Neural progenitor cell (in vitro differentiated cells): ENCODE data around the gene GLYATL1. TPM values are rescaled to one million over a fixed set of nuclear protein-coding genes. Genes with fewer than 3 reads are reported as not detected.

ENCODE experiments used
- DNase-seq: peaks from one replicate; pipeline ENCODE4 v3.0.0-alpha.2; 2016; ENCODE audit warnings: low spot score
- H2AFZ ChIP-seq: fragments of 200-600 bp; sonication (generic); replicated peaks from 2 replicates; pipeline ENCODE4 v1.6.1; 2016; ENCODE audit warnings: antibody characterized with exemption
- H3F3A ChIP-seq: fragments of 200-600 bp; sonication (generic); 2 replicates; pipeline ENCODE4 v1.6.1; 2016; ENCODE audit warnings: antibody characterized with exemption, low read depth
- H3K27ac ChIP-seq: fragments of 200-600 bp; sonication (generic); 2 replicates; pipeline ENCODE4 v1.5.1; 2016; ENCODE audit warnings: mild to moderate bottlenecking
- H3K27me3 ChIP-seq: fragments of 200-600 bp; sonication (generic); 2 replicates; pipeline ENCODE4 v1.6.1; 2016; ENCODE audit warnings: mild to moderate bottlenecking, moderate library complexity
- H3K36me3 ChIP-seq: fragments of 200-600 bp; sonication (generic); 2 replicates; pipeline ENCODE4 v1.5.1; 2016
- H3K4me1 ChIP-seq: fragments of 200-600 bp; sonication (generic); 2 replicates; pipeline ENCODE4 v1.6.1; 2016; ENCODE audit warnings: mixed run types
- H3K4me2 ChIP-seq: fragments of 200-600 bp; sonication (generic); 2 replicates; pipeline ENCODE4 v1.6.1; 2016
- H3K4me3 ChIP-seq: fragments of 200-600 bp; sonication (generic); 2 replicates; pipeline ENCODE4 v1.5.1; 2016
- H3K79me2 ChIP-seq: fragments of 200-600 bp; sonication (generic); 2 replicates; pipeline ENCODE4 v1.6.1; 2016; ENCODE audit warnings: low read depth
- H3K9ac ChIP-seq: fragments of 200-600 bp; sonication (generic); 2 replicates; pipeline ENCODE4 v1.6.1; 2016
- H3K9me3 ChIP-seq: fragments of 200-600 bp; sonication (generic); 2 replicates; pipeline ENCODE4 v1.5.1; 2016; ENCODE audit warnings: low read depth
- H4K20me1 ChIP-seq: fragments of 200-600 bp; sonication (generic); 2 replicates; pipeline ENCODE4 v1.6.1; 2016; ENCODE audit warnings: low read depth
- H3K27ac Mint-ChIP-seq: 3 replicates; pipeline ENCODE4 v1.8.0; 2021; ENCODE audit warnings: mixed read lengths
- H3K27me3 Mint-ChIP-seq: 2 replicates; pipeline ENCODE4 v1.8.0; 2022; ENCODE audit warnings: low read depth, mild to moderate bottlenecking, inconsistent platforms, moderate library complexity, mixed read lengths; ENCODE audit not compliant: insufficient read depth
- H3K36me3 Mint-ChIP-seq: 3 replicates; pipeline ENCODE4 v1.8.0; 2021; ENCODE audit warnings: mixed read lengths
- H3K4me1 Mint-ChIP-seq: 3 replicates; pipeline ENCODE4 v1.8.0; 2021; ENCODE audit warnings: mixed read lengths
- H3K4me3 Mint-ChIP-seq: 3 replicates; pipeline ENCODE4 v1.8.0; 2021; ENCODE audit warnings: mild to moderate bottlenecking, moderate library complexity, mixed read lengths
- H3K9me3 Mint-ChIP-seq: 3 replicates; pipeline ENCODE4 v1.8.0; 2020; ENCODE audit warnings: mixed read lengths
- CTCF ChIP-seq: fragments of 200-600 bp; sonication (generic); IDR thresholded peaks from 2 replicates; pipeline ENCODE4 v1.5.1; 2017; ENCODE audit warnings: antibody characterized with exemption, mild to moderate bottlenecking
- EZH2 ChIP-seq: fragments of 200-600 bp; sonication (generic); IDR thresholded peaks from 2 replicates; pipeline ENCODE4 v1.6.1; 2017; ENCODE audit warnings: antibody characterized with exemption, mild to moderate bottlenecking, moderate library complexity
- EZH2phosphoT487 ChIP-seq: fragments of 200-600 bp; sonication (generic); IDR thresholded peaks from 2 replicates; pipeline ENCODE4 v1.6.1; 2017; ENCODE audit warnings: antibody characterized with exemption
- total RNA-seq: library from RNA; depleted of rRNA; stranded (reverse); fragments of >200 nt; gene quantifications from 2 replicates; pipeline ENCODE4 v1.2.3, GENCODE V29; 2015; ENCODE audit warnings: low replicate concordance

GLYATL1 gene
- total RNA-seq, 1 donor from 2014 or later, result 9.1 TPM

- Histone ChIP-seq H4K20me1 (no peaks in the 10 kb centered on the region), H3K4me3 (no peak overlapping the region), H3K9ac (no peak overlapping the region), H3K36me3 (no peaks in the 10 kb centered on the region), H3K4me1 (no peaks in the 10 kb centered on the region), H3K9me3 (no peaks in the 10 kb centered on the region), H3K79me2 (no peaks in the 10 kb centered on the region), H3F3A (peaks cover 6% of the 10 kb centered on the region), H2AFZ (no peak overlapping the region), H3K27ac (no peak overlapping the region), H3K4me2 (no peak overlapping the region), H3K27me3 (peaks cover 7% of the 10 kb centered on the region)
- H3K27ac Mint-ChIP-seq, result no peak overlapping the region
- TF ChIP-seq EZH2phosphoT487 (no peak), EZH2 (no peak), CTCF (peak; percentile 58)
- H3K4me1 Mint-ChIP-seq, result no peaks in the 10 kb centered on the region
- no peak overlapping the region for H3K4me3 Mint-ChIP-seq
- peak; percentile 49 for DNase-seq
- H3K36me3 Mint-ChIP-seq, result no peaks in the 10 kb centered on the region
- H3K9me3 Mint-ChIP-seq, result no peaks in the 10 kb centered on the region
- H3K27me3 Mint-ChIP-seq, result peaks cover 2% of the 10 kb centered on the region
Observed at GRCh38 chr11:58958500-58958899, 19.2 kb downstream of the GLYATL1 start.

- TF ChIP-seq EZH2phosphoT487 (no peak), CTCF (peak; percentile 47)
- Histone ChIP-seq H3K9me3 (no peaks in the 10 kb centered on the region), H3F3A (peaks cover 10% of the 10 kb centered on the region), H3K4me3 (peak overlapping the region; percentile 32), H3K36me3 (no peaks in the 10 kb centered on the region), H3K4me2 (peak overlapping the region; percentile 45), H3K4me1 (peaks cover 4% of the 10 kb centered on the region), H3K27ac (no peak overlapping the region), H2AFZ (peak overlapping the region; percentile 95), H3K27me3 (peaks cover 29% of the 10 kb centered on the region), H4K20me1 (no peaks in the 10 kb centered on the region), H3K9ac (no peak overlapping the region), H3K79me2 (no peaks in the 10 kb centered on the region)
- Mint-ChIP-seq H3K9me3 (no peaks in the 10 kb centered on the region), H3K27me3 (peaks cover 4% of the 10 kb centered on the region), H3K27ac (no peak overlapping the region), H3K4me3 (no peak overlapping the region), H3K36me3 (no peaks in the 10 kb centered on the region), H3K4me1 (peaks cover 4% of the 10 kb centered on the region)
- peak; percentile 81 for DNase-seq
Observed at GRCh38 chr11:58963551-58964104, 24.3 kb downstream of the GLYATL1 start.

GRCh38 chr11:58965246-58965985 lies 26.1 kb downstream of the GLYATL1 start:
- peaks cover 10% of the 10 kb centered on the region for H3F3A ChIP-seq
- DNase-seq, result no peak
- peaks cover 3% of the 10 kb centered on the region for H3K27me3 Mint-ChIP-seq
- H3K4me1 Mint-ChIP-seq, result peaks cover 4% of the 10 kb centered on the region
- H3K4me3 ChIP-seq, result no peak overlapping the region
- H3K36me3 Mint-ChIP-seq, result no peaks in the 10 kb centered on the region
- no peaks in the 10 kb centered on the region for H3K9me3 Mint-ChIP-seq
- H3K9ac ChIP-seq, result no peak overlapping the region
- H3K36me3 ChIP-seq, result no peaks in the 10 kb centered on the region
- H3K27ac Mint-ChIP-seq, result no peak overlapping the region
- peaks cover 4% of the 10 kb centered on the region for H3K4me1 ChIP-seq
- no peaks in the 10 kb centered on the region for H4K20me1 ChIP-seq
- peaks cover 37% of the 10 kb centered on the region for H3K27me3 ChIP-seq
- TF ChIP-seq EZH2phosphoT487 (no peak), EZH2 (no peak), CTCF (no peak)
- no peaks in the 10 kb centered on the region for H3K79me2 ChIP-seq
- no peak overlapping the region for H3K4me3 Mint-ChIP-seq
- H3K4me2 ChIP-seq, result no peak overlapping the region
- H2AFZ ChIP-seq, result no peak overlapping the region
- no peaks in the 10 kb centered on the region for H3K9me3 ChIP-seq
- no peak overlapping the region for H3K27ac ChIP-seq
